GM12892 (cell line): Measurements from ENCODE around the gene C1orf159.
"Not testable (repeated sequence)": the region's sequence is repeated elsewhere in the genome, so short reads cannot be mapped to it uniquely, and the experiment has no call there.

Experiments
- DNase-seq: peaks from one replicate; pipeline ENCODE4 v3.0.0; 2011; ENCODE audit not compliant: insufficient read length
- FAIRE-seq: peaks from 2 replicates; lab custom pipeline; 2011; peaks lifted over from hg19 to GRCh38; lab: Jason Lieb, UNC
- POLR2A ChIP-seq: IDR thresholded peaks from 2 replicates; pipeline ENCODE4 v1.6.1; 2011; ENCODE audit warnings: low read depth, low read length, control low read depth
- POLR2AphosphoS5 ChIP-seq: IDR thresholded peaks from 2 replicates; pipeline ENCODE4 v1.6.1; 2011; ENCODE audit warnings: low read depth, low read length, control low read depth
- TAF1 ChIP-seq: IDR thresholded peaks from 2 replicates; pipeline ENCODE4 v1.6.1; 2011; ENCODE audit warnings: low read depth, mild to moderate bottlenecking, control low read depth, low read length, borderline replicate concordance

Gene C1orf159

GRCh38 chr1:1146596-1146995 lies 30.7 kb upstream of the C1orf159 start:
- no peak for DNase-seq
- FAIRE-seq, result peak; percentile 33
- TF ChIP-seq TAF1, result no peak
- no peak for TF ChIP-seq POLR2AphosphoS5
- no peak for TF ChIP-seq POLR2A

GRCh38 chr1:1146026-1146425 lies 30.1 kb upstream of the C1orf159 start:
- FAIRE-seq (no peak), DNase-seq (no peak)
- no peak for TF ChIP-seq POLR2A
- no peak for TF ChIP-seq POLR2AphosphoS5

DNA sequence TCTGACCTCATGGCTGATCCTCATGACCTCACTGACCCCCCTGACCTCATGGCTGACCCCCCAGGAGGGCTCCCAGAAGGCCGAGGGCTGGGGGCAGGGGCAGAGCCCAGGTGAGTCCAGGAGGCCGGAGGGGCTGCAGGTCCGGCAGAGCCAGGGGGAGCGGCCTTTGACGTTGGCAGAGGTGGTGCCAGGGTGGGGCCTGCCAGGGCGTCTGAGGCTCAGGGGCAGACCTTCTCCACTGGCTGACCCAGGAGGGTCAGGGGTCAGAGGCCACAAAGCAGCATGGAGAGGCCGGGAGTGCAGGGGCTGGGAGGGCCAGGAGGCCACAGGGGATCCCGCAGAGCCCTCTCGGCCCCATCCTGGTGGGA lies 29.6 kb upstream of the C1orf159 start:
- no peak for TF ChIP-seq POLR2A
- TF ChIP-seq TAF1, result no peak
- TF ChIP-seq POLR2AphosphoS5, result no peak
- FAIRE-seq (no peak), DNase-seq (no peak)

DNA sequence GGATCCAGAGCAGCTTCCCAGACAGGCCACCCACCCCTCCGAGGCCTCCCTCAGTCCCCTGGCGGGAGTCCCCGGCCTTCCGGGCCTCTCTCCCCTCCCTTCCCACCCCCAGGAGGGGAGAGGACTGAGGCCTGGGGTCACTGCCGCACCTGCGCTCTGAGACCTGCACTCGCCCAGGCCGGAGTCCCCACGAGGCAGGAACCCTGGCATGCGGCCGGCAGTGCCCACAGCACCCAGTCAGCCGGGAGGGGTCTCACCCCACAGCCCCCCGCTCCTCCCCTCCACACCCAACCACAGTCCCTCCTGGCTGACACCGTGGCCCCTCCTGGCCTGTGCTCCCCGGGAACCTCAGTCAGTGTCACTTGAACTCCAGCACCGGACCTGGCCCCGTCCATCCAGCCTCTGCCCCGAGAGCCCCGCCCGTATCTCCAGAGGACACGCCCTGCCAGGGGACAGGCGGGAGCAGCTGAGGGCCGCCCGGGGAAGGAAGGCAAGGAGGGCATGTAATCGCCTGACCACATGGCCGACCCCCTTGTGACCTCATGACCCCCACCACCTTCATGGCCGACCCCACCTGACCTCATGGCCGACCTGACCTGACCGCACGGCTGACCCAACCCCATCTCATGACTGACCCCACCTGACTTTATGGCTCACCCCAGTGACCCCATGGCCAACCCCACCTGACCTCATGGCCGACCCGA lies 29.1 kb upstream of the C1orf159 start:
- DNase-seq (no peak), FAIRE-seq (no peak)
- TF ChIP-seq TAF1 (no peak), POLR2AphosphoS5 (no peak), POLR2A (no peak)

DNA sequence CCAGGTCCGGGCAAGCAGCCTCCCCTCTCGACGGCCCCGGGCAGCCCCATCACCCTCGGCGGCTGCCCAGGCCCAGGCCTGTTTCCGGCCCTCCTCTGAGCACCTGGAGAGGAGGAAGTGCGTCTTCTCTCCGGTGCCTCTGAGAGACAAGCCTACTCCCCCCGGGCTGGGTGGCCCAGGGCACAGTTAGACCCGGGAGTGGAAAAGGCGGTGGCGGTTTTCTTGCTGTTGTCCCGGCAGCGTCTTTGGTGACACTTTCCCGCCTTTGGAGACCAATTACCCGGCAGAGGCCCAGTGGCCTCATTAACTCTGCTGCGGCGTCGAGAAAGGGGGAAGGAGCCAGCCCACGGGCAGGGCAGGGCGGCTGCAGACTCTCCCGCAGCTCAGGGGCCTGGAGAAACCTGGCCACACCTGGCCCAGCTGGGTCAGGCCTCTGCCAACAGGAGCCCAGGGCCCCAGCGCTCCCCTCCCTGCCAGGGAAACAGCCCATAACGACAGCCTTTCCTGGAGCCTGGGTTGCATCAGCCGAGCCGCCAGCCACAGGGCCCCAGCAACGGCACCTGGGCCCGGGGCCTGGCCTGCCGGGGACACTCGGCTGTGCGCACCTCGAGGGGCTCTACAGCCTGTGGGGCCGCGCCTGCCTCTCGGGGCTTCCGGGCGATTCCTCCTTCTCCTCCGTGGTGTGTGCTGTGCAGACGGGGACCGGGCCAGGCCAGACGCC lies 28.4 kb upstream of the C1orf159 start:
- DNase-seq (peak; percentile 71), FAIRE-seq (peak; percentile 9)
- no peak for TF ChIP-seq TAF1
- TF ChIP-seq POLR2AphosphoS5, result no peak
- no peak for TF ChIP-seq POLR2A

GRCh38 chr1:1143636-1144035 lies 27.7 kb upstream of the C1orf159 start:
- TF ChIP-seq POLR2A (no peak), TAF1 (no peak), POLR2AphosphoS5 (no peak)
- FAIRE-seq (no peak), DNase-seq (no peak)

DNA sequence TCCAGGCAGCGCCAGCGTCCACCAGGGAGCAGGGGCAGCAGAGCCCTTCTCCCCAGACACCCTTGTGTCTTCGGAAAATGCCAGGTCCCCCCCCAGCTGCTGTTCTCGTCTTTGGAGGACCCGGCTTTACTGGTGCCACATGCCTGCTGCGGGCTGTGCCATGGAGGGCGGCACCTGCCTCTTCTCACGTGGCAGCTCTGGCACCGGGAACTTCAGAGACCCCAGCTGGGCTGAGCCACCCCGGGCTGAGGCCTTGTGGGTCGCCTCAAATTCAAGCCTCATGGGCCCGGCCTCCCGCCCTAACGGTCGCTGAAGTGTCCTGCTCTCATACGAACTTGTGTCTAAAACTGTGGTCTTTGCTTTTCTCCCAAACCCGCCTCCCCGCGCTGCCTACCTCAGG lies 27.0 kb upstream of the C1orf159 start:
- TF ChIP-seq TAF1 (no peak), POLR2A (no peak), POLR2AphosphoS5 (no peak)
- DNase-seq (no peak), FAIRE-seq (no peak)

DNA sequence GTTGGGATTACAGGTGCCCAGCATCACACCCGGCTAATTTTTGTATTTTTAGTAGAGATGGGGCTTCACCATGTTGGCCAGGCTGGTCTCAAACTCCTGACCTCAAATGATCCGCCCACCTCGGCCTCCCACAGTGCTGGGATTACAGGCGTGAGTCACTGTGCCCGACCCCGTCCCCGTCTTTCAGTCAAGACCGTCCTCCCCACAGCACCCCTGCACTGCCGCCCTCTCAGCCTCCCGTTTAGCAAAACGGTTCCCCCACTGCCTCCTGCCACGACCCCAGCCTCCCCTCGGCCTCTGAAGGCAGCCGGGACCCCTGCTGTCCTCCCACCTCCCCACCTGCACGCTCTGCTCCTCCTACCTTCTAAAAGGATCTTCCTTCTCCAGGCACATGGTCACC lies 26.5 kb upstream of the C1orf159 start:
- not testable (repeated sequence) for FAIRE-seq, DNase-seq

- FAIRE-seq, result no peak
- TF ChIP-seq POLR2A, result no peak
- no peak for DNase-seq
Measured at GRCh38 chr1:1141911-1142250, 26.0 kb upstream of the C1orf159 start.

DNA sequence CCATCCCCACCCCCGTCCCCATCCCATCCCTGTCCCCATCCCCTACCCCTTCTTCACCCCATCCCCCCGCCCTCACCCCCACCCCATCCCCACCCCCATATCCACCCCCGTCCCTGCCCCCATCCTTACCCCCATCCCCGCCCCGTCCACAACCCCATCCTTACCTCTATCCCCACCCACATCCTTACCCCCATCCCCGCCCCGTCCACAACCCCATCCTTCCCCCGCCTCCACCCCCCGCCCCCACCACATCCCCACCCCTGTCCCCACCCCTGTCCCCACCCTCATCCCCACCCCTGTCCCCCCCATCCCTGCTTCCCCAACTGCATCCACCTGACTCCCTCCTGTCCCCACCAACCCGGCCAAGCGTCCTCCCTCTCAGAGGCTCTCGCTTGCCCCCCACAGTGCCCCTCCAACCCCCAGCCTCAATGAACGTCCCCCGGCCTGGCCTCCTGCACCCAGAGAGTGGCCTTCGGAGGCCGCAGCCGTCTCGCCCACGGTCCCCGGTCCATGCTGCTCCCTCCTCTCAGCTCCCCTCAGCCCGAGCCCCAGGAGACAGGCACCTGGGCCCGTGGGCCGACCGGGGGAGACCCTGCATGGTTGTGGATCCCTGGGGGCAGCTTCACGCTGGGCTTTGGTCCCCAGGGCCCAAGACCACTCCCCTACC lies 25.5 kb upstream of the C1orf159 start:
- DNase-seq (no peak), FAIRE-seq (no peak)
- no peak for TF ChIP-seq TAF1
- no peak for TF ChIP-seq POLR2AphosphoS5
- no peak for TF ChIP-seq POLR2A

- no peak for TF ChIP-seq POLR2A
- no peak for TF ChIP-seq TAF1
- TF ChIP-seq POLR2AphosphoS5, result no peak
- no peak for DNase-seq
- FAIRE-seq, result no peak
Measured at GRCh38 chr1:1140673-1141072, 24.8 kb upstream of the C1orf159 start.
